Kidney epithelial cell (primary cell): Measurements from ENCODE around the gene PCDHGB4. TPM values are rescaled to one million over a fixed set of nuclear protein-coding genes. Genes with fewer than 3 reads are reported as not detected.
"Not testable (repeated sequence)": the region's sequence is repeated elsewhere in the genome, so short reads cannot be mapped to it uniquely, and the experiment has no call there.

Experiments used
- DNase-seq: peaks from one replicate; pipeline ENCODE4 v3.0.0-alpha.2; 2010; ENCODE audit warnings: low read depth
- H3K27me3 ChIP-seq: 2 replicates; pipeline ENCODE4 v1.6.0; 2011; ENCODE audit warnings: low read length; ENCODE audit not compliant: control insufficient read depth, insufficient read depth
- H3K36me3 ChIP-seq: 2 replicates; pipeline ENCODE4 v1.5.1; 2011; ENCODE audit warnings: low read length; ENCODE audit not compliant: control insufficient read depth, insufficient read depth
- H3K4me3 ChIP-seq: 2 replicates; pipeline ENCODE4 v1.5.1; 2011; ENCODE audit warnings: low read depth, mild to moderate bottlenecking, control low read depth, low read length
- total RNA-seq: library from RNA; depleted of rRNA; stranded (reverse); fragments of >200 nt; gene quantifications from 2 replicates; pipeline ENCODE4 v1.2.3, GENCODE V29; 2015
- TF ChIP-seq, protein P1 (sequence below): IDR thresholded peaks from 2 replicates; pipeline ENCODE4 v1.5.1; 2011; ENCODE audit warnings: mild to moderate bottlenecking, moderate library complexity, low read length, control low read depth, inconsistent platforms; ENCODE audit not compliant: insufficient read depth, poor library complexity, severe bottlenecking

The PCDHGB4 gene
- total RNA-seq, 1 donor from 2014 or later, result 6.4 TPM

DNA sequence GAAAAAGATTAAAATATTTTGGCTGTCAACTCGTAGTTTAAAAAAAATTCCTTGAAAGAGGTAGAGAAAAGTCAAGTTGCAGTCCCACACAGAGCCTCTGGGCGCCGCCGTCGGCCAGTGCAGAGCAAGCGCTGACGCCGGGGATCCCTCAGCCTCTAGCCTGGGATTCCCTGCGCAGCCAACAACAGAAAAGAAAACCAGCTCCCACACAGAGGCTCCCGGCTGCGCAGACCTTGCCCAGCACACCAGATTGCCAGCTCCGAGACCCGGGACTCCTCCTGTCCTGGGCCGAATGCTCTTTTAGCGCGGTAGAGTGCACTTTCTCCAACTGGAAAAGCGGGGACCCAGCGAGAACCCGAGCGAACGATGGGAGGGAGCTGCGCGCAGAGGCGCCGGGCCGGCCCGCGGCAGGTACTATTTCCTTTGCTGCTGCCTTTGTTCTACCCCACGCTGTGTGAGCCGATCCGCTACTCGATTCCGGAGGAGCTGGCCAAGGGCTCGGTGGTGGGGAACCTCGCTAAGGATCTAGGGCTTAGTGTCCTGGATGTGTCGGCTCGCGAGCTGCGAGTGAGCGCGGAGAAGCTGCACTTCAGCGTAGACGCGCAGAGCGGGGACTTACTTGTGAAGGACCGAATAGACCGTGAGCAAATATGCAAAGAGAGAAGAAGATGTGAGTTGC lies 30.1 kb downstream of the PCDHGB4 start, which contains the start of gene PCDHGB7:
TSS of gene PCDHGB7 (plus strand) at position 184 of the 679 bp plus-strand sequence. CDS start at position 367, 183 bp downstream.
- TF ChIP-seq, protein P1, sequence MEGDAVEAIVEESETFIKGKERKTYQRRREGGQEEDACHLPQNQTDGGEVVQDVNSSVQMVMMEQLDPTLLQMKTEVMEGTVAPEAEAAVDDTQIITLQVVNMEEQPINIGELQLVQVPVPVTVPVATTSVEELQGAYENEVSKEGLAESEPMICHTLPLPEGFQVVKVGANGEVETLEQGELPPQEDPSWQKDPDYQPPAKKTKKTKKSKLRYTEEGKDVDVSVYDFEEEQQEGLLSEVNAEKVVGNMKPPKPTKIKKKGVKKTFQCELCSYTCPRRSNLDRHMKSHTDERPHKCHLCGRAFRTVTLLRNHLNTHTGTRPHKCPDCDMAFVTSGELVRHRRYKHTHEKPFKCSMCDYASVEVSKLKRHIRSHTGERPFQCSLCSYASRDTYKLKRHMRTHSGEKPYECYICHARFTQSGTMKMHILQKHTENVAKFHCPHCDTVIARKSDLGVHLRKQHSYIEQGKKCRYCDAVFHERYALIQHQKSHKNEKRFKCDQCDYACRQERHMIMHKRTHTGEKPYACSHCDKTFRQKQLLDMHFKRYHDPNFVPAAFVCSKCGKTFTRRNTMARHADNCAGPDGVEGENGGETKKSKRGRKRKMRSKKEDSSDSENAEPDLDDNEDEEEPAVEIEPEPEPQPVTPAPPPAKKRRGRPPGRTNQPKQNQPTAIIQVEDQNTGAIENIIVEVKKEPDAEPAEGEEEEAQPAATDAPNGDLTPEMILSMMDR, result peak; percentile 83
- not testable (repeated sequence) for H3K36me3 ChIP-seq, DNase-seq
- Histone ChIP-seq H3K27me3 (peaks cover 18% of the 10 kb centered on the region), H3K4me3 (peak within 1 kb of the TSS; percentile 42)

DNA sequence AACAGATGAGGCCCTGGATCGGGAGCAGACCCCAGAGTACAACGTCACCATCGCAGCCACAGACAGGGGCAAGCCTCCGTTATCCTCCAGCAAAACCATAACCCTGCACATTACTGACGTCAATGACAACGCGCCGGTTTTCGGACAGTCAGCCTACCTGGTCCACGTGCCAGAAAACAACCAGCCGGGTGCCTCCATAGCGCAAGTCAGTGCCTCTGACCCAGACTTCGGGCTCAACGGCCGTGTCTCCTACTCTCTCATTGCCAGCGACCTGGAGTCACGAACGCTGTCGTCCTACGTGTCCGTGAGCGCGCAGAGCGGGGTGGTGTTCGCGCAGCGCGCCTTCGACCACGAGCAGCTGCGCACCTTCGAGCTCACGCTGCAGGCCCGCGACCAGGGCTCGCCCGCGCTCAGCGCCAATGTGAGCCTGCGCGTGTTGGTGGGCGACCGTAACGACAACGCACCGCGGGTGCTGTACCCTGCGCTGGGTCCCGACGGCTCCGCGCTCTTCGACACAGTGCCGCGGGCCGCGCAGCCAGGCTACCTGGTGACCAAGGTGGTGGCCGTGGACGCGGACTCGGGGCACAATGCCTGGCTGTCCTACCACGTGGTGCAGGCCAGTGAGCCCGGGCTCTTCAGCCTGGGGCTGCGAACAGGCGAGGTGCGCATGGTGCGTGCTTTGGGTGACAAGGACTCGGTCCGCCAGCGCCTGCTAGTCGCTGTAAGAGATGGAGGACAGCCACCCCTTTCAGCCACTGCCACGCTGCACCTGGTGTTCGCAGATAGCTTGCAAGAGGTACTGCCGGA lies 31.8 kb downstream of the PCDHGB4 start:
- Histone ChIP-seq H3K36me3 (peaks cover 1% of the 10 kb centered on the region), H3K27me3 (peaks cover 22% of the 10 kb centered on the region), H3K4me3 (no peak overlapping the region)
- TF ChIP-seq, protein P1, result no peak
- DNase-seq, result no peak

DNA sequence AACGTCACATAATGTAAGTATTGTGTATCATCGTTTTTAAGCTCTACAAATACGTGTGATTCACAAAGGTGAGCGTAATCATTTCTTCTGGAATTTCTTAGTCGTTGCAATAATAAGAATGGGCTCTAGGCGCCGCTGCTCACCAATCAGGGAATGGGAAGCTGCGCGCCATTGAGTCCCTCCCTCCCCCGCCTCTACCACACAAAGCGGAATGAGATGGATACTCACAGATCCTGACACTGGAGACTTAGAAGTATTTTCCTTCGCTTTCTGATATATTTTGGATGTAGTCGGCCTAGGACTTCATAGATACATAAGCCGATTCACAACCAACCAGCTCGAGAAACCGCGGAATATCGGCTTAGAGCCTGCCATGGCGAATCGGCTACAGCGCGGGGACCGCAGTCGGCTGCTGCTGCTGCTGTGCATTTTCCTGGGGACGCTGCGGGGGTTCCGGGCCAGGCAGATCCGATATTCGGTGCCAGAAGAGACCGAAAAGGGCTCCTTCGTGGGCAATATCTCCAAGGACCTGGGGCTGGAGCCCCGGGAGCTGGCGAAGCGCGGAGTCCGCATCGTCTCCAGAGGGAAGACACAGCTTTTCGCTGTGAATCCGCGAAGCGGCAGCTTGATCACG lies 33.5 kb downstream of the PCDHGB4 start, which contains the start of gene PCDHGA11:
TSS of gene PCDHGA11 (plus strand) at position 197 of the 634 bp plus-strand sequence. CDS start at position 374, 177 bp downstream.
- DNase-seq, result no peak

DNA sequence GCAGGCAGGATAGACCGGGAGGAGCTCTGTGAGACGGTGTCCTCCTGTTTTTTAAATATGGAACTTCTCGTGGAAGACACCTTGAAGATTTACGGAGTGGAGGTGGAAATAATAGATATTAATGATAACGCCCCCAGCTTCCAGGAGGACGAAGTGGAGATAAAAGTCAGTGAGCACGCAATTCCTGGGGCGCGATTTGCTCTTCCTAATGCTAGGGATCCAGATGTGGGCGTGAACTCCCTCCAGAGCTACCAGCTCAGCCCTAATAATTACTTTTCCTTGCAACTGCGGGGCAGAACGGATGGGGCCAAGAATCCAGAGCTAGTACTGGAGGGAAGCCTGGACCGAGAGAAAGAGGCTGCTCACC lies 34.0 kb downstream of the PCDHGB4 start:
- DNase-seq, result no peak

More for the DNA sequence above, 33.5 kb downstream of the PCDHGB4 start, which contains the start of gene PCDHGA11:
- Histone ChIP-seq H3K4me3 (peak within 1 kb of the TSS; percentile 42), H3K36me3 (peaks cover 1% of the 10 kb centered on the region), H3K27me3 (peaks cover 19% of the 10 kb centered on the region)
- TF ChIP-seq, protein P1, result peak; percentile 46

DNA sequence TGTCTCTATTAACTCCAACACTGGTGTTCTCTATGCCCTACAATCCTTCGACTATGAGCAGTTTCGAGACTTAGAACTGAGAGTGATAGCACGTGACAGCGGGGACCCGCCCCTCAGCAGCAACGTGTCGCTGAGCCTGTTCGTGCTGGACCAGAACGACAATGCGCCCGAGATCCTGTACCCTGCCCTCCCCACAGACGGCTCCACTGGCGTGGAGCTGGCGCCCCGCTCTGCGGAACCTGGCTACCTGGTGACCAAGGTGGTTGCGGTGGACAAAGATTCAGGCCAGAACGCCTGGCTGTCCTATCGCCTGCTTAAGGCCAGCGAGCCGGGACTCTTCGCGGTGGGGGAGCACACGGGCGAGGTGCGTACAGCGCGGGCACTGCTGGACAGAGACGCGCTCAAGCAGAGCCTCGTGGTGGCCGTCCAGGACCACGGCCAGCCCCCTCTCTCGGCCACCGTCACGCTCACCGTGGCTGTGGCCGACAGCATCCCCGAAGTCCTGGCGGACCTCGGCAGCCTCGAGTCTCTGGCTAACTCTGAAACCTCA lies 35.3 kb downstream of the PCDHGB4 start:
- H3K27me3 ChIP-seq, result peaks cover 19% of the 10 kb centered on the region
- DNase-seq, result no peak
- no peak overlapping the region for H3K4me3 ChIP-seq
- H3K36me3 ChIP-seq, result peaks cover 1% of the 10 kb centered on the region
- TF ChIP-seq, protein P1, result no peak

More for the DNA sequence above, 34.0 kb downstream of the PCDHGB4 start:
- H3K36me3 ChIP-seq, result peaks cover 1% of the 10 kb centered on the region
- peak overlapping the region; percentile 42 for H3K4me3 ChIP-seq
- TF ChIP-seq, protein P1, result no peak
- H3K27me3 ChIP-seq, result peaks cover 19% of the 10 kb centered on the region
